Thymus (tissue), 11 donors: ENCODE results near the gene SZRD1. TPM values are rescaled to one million over a fixed set of nuclear protein-coding genes. Genes with fewer than 3 reads are reported as not detected.

Experiments used
- DNase-seq, 9 donors: peaks; one replicate each; pipeline ENCODE4 v3.0.0-alpha.2; 2013; ENCODE audit warnings: low spot score in 9 of 9, low read depth in 6 of 9, missing footprints in 1 of 9
- H3K27ac ChIP-seq, 2 donors: one replicate each; pipeline ENCODE4 v1.5.1; 2013; ENCODE audit warnings: control low read depth in 1 of 2, low read depth in 1 of 2, low read length in 1 of 2, mild to moderate bottlenecking in 1 of 2, moderate library complexity in 1 of 2
- H3K27me3 ChIP-seq, 2 donors: one replicate each; pipeline ENCODE4 v1.5.1; 2013; ENCODE audit warnings: low read length in 1 of 2; ENCODE audit not compliant: control insufficient read depth in 2 of 2, insufficient read depth in 1 of 2
- H3K36me3 ChIP-seq, 2 donors: one replicate each; pipeline ENCODE4 v1.5.1; 2013; ENCODE audit warnings: low read length in 1 of 2, mild to moderate bottlenecking in 1 of 2, moderate library complexity in 1 of 2; ENCODE audit not compliant: control insufficient read depth in 2 of 2, insufficient read depth in 2 of 2
- H3K4me1 ChIP-seq, 2 donors: one replicate each; pipeline ENCODE4 v1.5.1; 2013; ENCODE audit warnings: low read length in 2 of 2; ENCODE audit not compliant: control insufficient read depth in 2 of 2, insufficient read depth in 2 of 2
- H3K4me3 ChIP-seq, 2 donors: one replicate each; pipeline ENCODE4 v1.5.1; 2013; ENCODE audit warnings: low read length in 2 of 2, control low read depth in 1 of 2, mild to moderate bottlenecking in 1 of 2
- H3K9me3 ChIP-seq, 2 donors: one replicate each; pipeline ENCODE4 v1.5.1; 2013; ENCODE audit warnings: low read length in 1 of 2, mild to moderate bottlenecking in 1 of 2; ENCODE audit not compliant: control insufficient read depth in 2 of 2, insufficient read depth in 1 of 2
- WGBS: extraction: QIAGEN DNeasy Blood & Tissue Kit; methylation state at CpG from one replicate; pipeline ENCODE4 v1.1.7; 2013; 5-methylcytosine and 5-hydroxymethylcytosine counted together
- polyA plus RNA-seq: library from polyadenylated mRNA; stranded (reverse); fragments of 200-250 nt; gene quantifications from one replicate; pipeline ENCODE4 v1.2.3, GENCODE V29; 2013
- total RNA-seq: library from RNA; stranded (reverse); fragments of 120-200 nt; gene quantifications from one replicate; pipeline ENCODE4 v1.2.4, GENCODE V29; 2013
- donor health status: healthy.

The SZRD1 gene
- total and polyA plus RNA-seq, 2 donors: 46.5 to 50.8 TPM

DNA sequence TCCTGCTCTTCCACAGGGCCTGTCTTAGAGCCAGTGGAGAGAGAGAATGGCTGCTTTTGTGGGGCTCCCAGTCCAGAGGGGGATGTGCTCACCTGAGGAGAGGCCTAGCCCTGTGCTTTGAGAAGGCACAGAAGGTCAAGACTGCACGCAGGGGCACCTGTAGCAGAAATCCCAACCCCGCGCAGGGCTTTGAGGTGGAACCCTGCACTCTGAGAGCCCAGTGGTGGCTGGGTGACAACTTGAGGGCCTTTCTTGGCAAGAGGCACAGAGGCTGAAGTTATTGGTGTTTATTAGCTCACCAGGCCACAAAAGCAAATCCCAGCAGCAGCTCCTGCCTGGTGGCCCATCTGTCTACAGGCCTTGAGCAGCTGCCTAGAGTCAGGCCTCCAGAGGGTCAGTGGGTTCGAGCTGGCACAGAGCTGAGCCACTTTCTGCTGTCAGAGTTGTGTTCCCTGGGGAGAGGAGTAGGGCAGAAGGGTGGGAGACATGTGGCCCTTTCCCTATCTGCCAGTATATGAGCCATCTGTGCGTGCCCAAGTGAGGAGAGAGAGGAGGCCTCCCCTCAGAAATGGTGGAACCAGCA is 31.4 kb downstream of the SZRD1 start:
- DNase-seq: no peak
- WGBS: 99% methylated on average over 5 of the region's 5 CpGs
- Histone ChIP-seq H3K27ac (no peak overlapping the region), H3K9me3 (no peaks in the 10 kb centered on the region), H3K4me3 (no peak overlapping the region), H3K4me1 (peaks cover 0 to 6% of the 10 kb centered on the region in 2 donors), H3K36me3 (peaks cover 49 to 59% of the 10 kb centered on the region in 2 donors), H3K27me3 (no peaks in the 10 kb centered on the region)

DNA sequence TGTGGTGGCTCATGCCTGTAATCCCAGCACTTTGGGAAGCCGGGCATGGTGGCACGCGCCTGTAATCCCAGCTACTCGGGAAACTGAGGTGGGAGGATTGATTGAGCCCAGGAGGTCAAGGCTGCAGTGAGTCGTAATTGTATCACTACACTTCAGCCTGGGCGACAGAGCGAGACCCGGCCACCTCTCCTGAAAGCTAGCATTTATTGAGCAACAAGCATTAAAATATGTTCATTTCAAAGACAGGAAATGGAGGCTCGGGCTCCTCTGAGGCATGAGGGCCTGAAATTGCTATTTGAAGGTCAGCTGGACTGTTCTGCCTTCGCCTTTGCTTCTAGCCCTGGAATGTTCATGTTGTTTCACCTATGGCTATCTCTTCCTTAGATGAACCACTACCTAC is 35.7 kb downstream of the SZRD1 start:
- Histone ChIP-seq H3K4me3 (no peak overlapping the region), H3K4me1 (no peaks in the 10 kb centered on the region), H3K27me3 (no peaks in the 10 kb centered on the region), H3K27ac (no peak overlapping the region), H3K36me3 (peaks cover 9 to 23% of the 10 kb centered on the region in 2 donors), H3K9me3 (no peaks in the 10 kb centered on the region)
- 96% methylated on average over 10 of the region's 10 CpGs for WGBS
- DNase-seq: no peak

DNA sequence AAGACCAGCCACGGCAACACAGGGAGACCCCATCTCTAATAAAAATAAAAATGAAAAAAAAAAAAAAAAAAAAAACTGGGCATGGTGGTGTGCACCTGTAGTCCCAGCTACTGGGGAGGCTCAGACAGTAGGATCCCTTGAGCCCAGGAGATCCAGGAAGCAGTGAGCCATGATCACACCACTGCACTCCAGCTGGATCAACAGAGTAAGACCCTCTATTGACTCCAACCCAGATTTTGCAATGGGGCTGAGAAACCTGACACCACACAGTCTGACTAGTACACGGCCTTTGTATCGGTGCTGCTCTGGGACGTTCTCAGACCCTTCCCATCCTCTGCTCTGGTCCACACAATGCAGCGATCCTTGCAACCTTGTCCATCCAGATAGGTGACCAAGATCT is 38.4 kb downstream of the SZRD1 start:
- peaks cover 0 to 4% of the 10 kb centered on the region in 2 donors for H3K36me3 ChIP-seq
- no peaks in the 10 kb centered on the region for H3K9me3 ChIP-seq
- H3K27ac ChIP-seq: no peak overlapping the region
- peaks cover 0 to 6% of the 10 kb centered on the region in 2 donors for H3K27me3 ChIP-seq
- WGBS: 91% methylated on average over 5 of the region's 5 CpGs
- no peak for DNase-seq
- H3K4me3 ChIP-seq: no peak overlapping the region
- H3K4me1 ChIP-seq: no peaks in the 10 kb centered on the region

DNA sequence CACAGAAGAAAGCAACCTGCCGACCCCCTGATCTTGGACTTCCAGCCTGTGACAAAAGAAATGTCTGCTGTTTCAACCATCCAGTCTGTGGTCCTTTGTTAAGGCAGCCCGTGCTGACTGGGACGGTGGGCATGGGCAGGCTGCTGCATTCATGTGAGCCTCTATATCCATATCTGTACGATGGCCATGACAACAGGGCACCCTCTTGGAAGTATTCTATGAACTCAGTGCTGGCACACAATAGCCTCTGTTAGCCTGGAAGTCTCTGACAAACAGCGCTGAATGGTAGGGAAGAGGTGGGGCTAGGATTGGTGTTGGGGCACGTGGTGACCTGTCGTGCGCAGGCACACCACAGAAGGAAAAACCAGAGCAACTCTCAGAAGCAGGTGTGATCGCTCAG is 39.8 kb downstream of the SZRD1 start:
- H3K36me3 ChIP-seq: no peaks in the 10 kb centered on the region

DNA sequence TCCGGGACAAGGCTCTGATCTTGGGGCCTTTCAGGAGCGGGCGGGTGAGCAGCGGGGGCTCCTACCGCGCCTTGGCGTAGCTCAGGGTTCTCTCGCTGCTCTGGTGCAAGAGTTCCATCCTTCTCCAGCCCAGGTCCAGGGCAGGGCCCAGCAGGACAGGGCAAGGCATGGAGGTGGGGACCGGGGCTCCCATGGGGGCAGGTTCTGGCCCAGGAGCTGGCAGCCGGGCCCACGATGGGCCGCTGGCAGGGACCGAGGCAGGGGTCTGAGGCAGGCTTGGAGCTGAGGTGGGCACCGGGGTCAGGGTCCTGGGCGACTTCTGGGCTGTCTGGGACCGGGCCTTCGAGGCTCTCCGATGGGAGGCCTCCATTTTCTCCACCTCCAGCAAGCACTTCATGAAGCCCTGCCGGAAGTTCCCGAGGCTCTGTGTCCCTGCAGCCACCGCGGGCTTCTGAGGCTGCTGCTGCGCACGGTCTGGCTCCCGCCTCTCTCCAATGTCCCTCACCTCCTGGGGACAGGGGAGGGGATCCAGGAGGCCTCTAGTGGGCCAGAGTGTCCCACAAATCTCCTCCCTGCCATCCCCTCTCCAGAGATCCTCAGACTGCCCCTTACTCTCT is 42.6 kb downstream of the SZRD1 start:
- no peaks in the 10 kb centered on the region for H3K9me3 ChIP-seq
- no peak overlapping the region for H3K27ac ChIP-seq
- peaks cover 0 to 8% of the 10 kb centered on the region in 2 donors for H3K27me3 ChIP-seq
- H3K4me1 ChIP-seq: no peaks in the 10 kb centered on the region
- WGBS: 94% methylated on average over 25 of the region's 25 CpGs
- no peak for DNase-seq
- H3K4me3 ChIP-seq: no peak overlapping the region
- H3K36me3 ChIP-seq: no peaks in the 10 kb centered on the region

More for the DNA sequence above, 39.8 kb downstream of the SZRD1 start:
- Histone ChIP-seq H3K27ac (no peak overlapping the region), H3K9me3 (no peaks in the 10 kb centered on the region), H3K27me3 (peaks cover 0 to 8% of the 10 kb centered on the region in 2 donors), H3K4me1 (no peaks in the 10 kb centered on the region), H3K4me3 (no peak overlapping the region)
- 95% methylated on average over 9 of the region's 9 CpGs for WGBS
- no peak for DNase-seq

DNA sequence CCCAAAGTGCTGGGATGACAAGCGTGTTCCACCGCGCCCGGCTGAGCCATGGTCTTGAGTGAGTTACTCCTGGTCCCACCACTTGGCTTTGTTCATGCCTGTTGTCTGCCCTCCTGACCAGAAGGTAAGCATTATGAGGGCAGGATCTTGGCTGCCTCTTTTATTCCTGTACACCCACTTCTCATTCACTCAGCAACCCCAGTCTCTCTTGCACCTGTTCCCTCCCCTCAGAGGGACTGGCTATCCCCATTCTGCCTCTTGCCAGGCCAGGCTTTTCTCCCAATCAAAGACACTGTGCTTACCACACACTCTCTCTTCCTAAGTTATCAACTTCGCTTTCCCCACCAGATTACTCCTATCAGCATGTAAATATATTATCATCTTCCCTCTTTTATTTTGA is 43.8 kb downstream of the SZRD1 start:
- no peaks in the 10 kb centered on the region for H3K4me1 ChIP-seq
- 98% methylated on average over 5 of the region's 5 CpGs for WGBS
- no peak overlapping the region for H3K27ac ChIP-seq
- no peaks in the 10 kb centered on the region for H3K9me3 ChIP-seq
- H3K36me3 ChIP-seq: no peaks in the 10 kb centered on the region
- H3K4me3 ChIP-seq: no peak overlapping the region
- H3K27me3 ChIP-seq: peaks cover 0 to 8% of the 10 kb centered on the region in 2 donors
- DNase-seq: no peak

DNA sequence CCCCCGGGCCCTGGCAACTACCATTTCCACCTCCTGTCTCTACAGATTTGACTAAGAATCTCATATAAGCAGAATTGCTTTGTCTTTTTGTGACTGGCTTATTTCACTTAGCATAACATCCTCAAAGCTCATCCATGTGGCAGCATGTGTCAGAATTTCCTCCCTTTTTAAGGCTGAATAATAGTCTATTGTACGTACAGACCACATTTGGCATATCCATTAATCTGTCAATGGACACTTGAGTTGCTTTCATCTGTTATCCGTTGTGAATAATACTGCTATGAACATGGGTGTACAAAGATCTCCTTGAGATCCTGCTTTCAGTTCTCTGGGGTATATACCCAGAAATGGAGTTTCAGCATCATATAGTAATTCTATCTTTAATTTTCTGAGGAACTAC is 46.1 kb downstream of the SZRD1 start:
- Histone ChIP-seq H3K36me3 (no peaks in the 10 kb centered on the region), H3K4me3 (no peak overlapping the region), H3K9me3 (no peaks in the 10 kb centered on the region), H3K27ac (no peak overlapping the region), H3K27me3 (peaks cover 0 to 7% of the 10 kb centered on the region in 2 donors), H3K4me1 (no peaks in the 10 kb centered on the region)
- DNase-seq: no peak
- 93% methylated on average over 3 of the region's 3 CpGs for WGBS

DNA sequence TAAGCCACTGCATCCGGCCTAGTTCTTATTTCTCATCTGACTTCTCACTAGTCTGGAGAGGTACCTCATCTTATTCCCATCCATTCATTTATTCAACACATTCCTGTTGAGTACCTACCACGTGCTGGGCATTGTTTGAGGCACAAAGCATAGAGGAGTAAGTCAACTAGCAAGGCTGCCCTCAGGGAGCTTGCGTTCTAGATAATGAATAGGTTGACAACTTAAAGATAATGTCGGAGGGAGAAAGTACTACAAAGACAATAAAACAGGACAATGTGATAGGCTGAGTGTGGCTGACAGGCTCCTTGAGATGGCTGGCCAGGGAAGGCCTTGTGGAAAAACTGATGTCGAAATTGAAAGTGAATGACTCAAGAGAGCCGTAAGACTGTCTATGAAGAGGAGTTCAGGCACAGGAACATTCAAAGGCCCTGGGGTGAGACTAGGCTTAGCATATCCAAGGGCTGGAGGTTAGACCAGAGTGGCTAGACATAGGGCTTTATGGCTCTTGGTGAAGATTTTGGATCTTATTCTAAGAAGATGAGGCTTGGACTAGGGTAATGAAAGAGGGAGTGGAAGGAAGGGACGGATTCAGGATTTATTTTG is 51.9 kb downstream of the SZRD1 start:
- DNase-seq: no peak
- H3K4me3 ChIP-seq: no peak overlapping the region

DNA sequence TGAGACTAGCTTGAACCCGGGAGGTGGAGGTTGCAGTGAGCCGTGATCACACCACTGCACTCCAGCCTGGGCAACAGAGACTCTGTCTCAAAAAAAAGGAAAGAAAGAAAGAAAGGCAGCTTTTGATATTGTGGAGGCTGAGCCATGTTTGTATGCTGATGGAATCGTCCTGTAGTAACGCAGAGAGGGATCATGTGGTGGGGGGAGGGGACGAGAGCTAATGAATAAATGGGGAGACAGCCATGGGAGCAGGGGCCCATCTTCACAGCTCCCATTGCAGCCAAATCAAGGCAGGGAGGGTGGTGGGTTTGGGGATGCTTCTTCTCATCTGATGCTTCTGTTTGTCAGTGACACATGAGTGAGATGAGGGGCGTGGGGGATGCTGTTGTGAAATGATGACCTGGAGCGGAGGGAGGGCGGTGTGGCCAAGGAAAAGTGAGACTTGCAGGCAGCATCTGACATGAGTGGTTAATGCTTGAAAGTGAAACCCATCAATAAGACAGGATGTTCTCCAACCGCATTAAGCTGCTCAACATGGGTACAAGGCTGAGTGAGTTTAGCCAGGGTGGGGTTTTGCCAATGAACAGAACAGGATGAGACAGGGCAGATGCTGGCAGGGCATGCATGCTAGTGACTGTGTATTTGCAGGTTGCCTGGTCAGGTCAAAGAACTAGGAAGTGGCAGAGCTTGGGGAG is 53.5 kb downstream of the SZRD1 start:
- Histone ChIP-seq H3K4me1 (peaks cover 0 to 9% of the 10 kb centered on the region in 2 donors), H3K27me3 (no peaks in the 10 kb centered on the region), H3K27ac (no peak overlapping the region), H3K4me3 (no peak overlapping the region), H3K9me3 (no peaks in the 10 kb centered on the region), H3K36me3 (no peaks in the 10 kb centered on the region)
- peak in 4 of 9 donors; percentile 0 to 52 (median 16) for DNase-seq
- WGBS: 71% methylated on average over 9 of the region's 9 CpGs

More for the DNA sequence above, 51.9 kb downstream of the SZRD1 start:
- H3K27me3 ChIP-seq: no peaks in the 10 kb centered on the region
- 94% methylated on average over 7 of the region's 7 CpGs for WGBS
- H3K9me3 ChIP-seq: no peaks in the 10 kb centered on the region
- no peaks in the 10 kb centered on the region for H3K36me3 ChIP-seq
- H3K4me1 ChIP-seq: peaks cover 0 to 9% of the 10 kb centered on the region in 2 donors
- H3K27ac ChIP-seq: no peak overlapping the region
